ENCODE measurements around the gene DCAF8.

Gene DCAF8

DNA sequence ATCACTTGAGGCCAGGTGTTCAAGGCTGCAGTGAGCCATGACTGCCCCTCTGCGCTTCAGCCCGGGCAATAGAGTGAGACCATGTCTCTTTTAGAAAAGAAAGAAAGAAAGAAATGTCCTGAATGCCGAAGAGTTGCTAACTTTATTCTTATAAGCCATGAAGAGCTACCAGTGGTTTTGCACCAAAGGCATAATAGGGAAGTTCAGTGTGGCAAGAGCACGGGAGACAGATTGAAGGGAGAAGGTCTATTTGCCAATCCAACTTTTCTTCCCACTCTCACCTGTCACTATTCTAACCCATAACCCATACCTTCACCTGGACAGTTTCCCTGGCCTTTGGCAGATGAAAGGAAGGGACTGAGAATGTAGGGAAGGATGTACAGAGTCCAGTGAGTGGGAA, 61.6 kb downstream of the DCAF8 start:
- no peak for DNase-seq

DNA sequence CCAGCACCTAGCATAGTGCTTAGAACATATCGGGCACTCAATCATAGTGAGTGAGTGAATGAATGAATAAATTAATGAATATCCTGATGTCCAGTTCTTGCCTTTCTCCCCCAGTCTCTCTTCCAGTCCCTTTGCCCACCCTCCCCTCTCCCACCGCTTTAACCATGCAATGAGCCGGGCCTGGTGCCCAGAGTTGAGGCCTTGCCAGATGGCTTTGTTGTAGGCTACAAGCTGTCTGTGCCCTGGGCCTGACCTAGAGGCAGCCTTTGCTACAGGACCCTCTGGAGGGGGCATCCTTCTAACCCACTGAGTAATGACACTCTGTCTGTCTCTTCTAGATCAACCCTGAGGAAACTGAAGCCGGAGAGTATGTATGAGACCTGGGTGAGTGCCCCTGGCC, 65.1 kb downstream of the DCAF8 start:
- no peak for DNase-seq

DNA sequence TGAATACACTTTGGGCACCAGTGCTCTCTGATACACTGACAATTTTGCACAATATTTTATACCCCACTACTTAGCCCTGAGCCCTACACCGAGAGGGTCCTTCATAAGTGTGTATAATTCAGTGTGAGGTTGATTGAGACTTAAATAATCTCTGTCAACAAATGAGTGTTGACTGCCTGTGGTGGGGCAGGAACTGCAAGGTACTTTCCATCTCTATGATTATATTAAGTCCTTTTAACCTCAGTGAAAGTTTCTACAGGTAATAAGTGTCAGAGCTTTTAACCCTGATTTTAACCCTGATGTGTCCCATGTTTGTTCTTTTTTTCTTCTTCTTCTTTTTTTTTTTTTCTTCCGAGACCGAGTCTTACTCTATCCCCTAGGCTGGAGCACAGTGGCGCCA, 66.2 kb downstream of the DCAF8 start:
- DNase-seq = no peak

DNA sequence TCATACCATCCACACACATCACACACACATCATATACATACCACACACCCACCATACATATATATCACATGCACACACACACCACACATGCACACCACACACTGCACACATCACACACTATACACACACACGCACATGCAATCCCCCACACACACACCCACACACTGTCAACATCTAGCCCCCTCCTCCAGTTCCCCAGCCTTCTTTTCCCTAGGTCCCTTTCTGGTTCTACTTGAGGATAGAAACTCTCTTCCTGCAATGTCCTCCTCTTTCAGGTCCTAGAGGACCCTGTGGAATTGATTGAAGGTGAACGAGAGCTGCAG, 67.7 kb downstream of the DCAF8 start:
- no peak for DNase-seq

DNA sequence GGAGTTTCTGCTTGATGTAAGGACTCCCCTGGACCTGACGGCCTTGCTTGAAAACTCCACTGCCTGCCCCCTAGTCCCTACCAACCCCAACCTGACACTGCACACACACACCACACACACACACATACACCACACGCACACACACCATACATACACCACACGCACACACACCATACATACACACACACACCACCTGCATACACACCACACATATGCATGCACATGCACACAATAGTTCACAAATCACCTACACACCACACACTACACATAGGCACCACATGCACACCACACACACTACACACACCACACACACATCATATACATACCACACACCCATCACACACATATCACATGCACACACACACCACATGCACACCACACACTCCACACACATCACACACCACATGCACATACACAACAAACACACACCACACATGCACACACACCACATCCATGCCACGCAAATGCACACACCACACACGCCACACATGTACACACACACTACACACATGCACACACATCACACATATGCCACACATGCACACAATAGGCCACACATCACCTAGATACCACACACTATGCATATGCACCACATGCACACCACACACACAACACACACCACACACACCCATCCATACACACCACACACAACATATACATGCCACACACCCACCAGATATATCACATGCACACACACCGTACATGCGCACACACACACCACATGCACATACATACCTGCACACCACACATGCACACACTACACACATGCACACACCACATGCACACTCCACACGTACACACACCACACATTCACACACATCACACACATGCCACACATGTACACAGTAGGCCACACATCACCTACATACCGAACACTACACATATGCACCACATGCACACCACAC, 68.3 kb downstream of the DCAF8 start:
- DNase-seq = no peak

DNA sequence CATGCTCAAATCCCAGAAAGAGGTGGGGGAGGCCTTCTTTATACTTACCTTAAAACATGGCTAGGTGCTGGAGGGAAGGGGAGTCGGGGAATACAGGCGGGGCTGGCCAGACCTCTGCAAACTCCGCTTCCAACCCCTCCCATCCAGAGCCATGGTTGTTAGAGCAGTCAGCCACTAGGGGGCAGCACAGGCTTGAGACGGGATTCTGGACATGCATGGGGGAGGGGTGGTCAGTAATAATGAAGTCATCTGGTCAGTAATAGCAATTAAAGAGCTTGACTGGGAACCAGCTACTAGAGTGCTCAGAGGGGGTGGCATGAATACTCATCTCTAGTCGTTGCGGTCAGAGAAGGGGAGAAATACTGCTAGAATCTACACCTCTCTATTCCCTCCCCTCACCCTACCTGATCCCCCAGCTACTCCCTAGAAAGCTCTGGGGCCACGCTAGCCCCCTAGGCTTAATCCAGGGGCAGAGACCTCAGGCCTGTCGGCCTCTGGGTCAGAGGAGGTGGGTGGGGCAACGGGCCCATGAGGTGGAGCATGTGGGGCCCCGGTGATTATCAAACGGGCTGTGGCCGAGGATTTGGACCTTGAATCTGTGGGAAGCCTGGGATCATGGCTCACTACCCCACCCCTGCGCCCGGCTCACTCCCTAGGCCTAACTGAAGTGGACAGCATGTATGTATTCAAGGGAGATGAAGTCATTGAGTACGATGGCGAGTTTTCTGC, 69.1 kb downstream of the DCAF8 start:
- DNase-seq = peak in 1 of 2 experiments; percentile 51

DNA sequence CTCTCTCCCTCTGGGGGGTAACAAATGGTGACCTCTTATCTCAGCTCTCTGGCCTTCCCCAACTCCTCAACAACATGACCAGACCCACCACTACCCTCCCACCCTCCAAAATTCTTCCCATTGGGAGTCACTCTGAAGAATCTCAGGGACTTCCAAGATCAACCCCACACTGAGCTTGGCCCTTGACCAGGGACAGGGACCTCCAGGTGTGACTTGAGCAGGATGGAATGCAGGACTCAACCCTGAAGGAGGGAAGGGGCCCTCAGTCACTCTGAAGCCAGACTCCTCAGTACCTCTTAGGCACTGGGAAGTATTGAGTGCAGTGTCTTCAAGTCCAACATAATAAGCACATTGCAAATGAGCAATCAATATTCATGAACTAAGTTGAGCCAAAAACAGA, 70.1 kb downstream of the DCAF8 start:
- no peak for DNase-seq

DNA sequence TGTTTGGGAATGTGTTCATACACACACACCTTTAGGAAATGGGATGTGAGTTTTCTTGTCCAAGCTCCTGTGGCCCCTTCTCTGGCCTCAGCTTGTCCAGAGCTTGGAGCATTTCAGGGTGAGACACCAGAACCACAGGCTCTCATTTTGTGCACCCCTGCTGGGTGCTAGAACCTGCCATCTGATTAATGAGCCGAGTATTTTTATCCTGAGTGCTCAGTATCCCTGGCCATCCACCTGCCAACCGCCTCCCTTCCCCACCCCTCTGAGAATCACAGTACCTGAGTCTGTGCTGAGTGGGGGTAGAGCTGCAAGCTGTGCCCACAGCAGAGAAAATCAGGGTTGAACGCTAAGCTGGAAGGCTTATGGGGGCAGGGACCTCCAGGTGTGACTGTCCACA, 70.6 kb downstream of the DCAF8 start:
- DNase-seq = no peak

DNA sequence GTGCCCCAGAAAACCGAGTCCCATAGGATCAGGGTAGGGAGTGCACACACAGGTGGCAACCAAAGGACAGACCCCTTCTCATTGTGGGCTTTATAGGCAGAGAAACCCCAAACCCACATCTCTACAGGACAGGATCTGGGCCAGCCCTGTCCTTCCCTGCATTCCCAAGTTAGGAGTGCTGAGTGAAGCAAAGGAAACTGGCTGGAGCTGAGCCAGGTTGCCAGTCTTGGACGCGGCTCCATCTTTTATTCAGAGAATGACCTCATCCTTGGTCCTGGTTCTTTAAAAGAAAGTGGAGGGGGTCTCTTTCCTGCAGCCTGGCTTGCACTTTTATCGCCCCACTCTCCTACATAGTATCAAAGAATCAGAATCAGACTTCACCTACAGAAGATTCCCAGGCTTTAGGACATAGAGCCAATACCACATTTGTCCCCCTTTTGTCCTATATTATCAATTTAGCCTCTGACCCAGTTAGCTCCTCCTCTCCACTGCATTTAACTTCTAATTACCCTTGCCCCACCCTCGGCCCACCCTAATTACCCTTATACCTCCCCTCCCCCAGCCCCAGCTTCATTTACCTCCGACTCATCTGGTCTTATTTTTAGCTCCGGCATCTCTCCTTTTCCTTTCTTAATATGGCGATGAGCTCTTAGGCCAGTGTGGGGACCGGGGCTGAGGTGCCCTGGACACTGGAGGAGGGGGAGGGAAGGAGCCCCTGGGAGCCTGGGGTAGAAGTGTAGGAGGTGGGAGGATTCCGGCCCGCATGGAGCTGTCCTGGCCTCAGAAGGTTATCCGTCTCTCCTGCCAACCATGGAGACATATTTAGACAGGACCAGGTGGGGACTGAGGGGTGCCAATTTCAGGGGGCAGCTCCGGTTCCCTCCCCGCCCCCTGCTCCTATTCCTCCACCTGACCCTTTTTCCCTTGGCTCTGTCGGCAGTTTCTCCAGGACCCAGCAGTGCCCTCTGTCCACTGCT, 72.4 kb downstream of the DCAF8 start, which contains the start of gene CASQ1:
TSS of gene CASQ1 (plus strand) at position 927 of the 977 bp plus-strand sequence. CDS start 177 bp downstream, outside the sequence.
- DNase-seq = no peak

DNA sequence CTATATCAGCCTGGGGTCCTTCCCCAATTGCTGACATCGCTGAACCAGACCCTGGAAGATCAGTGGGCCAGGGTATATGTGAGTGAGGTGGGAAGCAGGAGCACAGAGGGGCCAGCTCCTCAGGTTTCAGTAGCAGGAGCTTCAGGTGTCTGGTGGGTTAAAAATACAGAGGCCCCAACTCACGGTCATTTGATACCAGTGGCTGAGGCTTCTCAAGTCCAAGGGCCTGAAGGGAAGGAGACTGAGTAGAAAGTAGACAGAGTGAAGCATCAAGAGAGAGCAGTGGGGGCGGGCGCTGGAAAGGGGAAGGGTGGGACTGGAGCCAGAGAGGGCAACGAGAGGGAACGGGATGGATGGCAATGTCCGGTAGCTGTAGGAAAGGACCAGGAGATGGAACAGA, 74.0 kb downstream of the DCAF8 start:
- DNase-seq = no peak

DNA sequence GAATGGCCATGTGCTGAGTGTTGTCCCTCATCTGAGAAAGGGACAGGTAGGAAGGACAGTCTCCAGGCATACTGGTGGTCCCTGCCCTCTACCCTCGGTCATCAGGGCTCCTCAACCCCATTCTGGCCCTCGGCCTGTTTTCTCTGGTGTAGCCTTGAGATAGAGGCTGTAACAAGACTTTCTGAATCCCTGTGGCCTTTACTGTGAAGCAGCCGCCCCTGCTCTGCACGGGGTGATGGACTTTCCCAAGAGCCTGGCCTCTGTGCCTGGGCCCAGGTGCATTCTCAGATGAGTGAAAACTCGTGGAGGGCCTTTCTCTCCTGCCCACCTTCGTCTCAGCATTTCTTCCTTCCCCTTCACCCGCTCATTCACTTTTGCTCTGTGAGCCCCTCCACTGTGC, 74.9 kb downstream of the DCAF8 start:
- no peak for DNase-seq

DNA sequence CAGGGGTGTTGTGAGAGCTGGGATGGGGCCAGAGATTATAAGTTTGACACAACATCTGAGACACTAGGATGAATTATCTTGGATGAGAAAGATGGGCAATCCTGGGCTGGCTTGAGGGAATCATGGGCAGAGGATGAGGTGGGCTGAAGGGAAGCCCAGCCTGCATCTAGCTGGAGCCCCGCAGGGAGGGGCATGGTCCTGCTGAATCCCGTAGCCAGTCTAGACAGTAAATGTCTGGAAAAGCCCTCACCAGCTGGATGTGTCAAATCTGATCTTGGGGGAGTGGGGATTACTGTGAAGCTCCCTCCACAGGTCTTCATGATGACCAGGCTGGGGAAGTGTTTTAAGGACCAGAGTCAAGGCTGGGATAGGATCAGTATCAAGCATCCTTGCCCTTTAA, 75.6 kb downstream of the DCAF8 start:
- no peak for DNase-seq

DNA sequence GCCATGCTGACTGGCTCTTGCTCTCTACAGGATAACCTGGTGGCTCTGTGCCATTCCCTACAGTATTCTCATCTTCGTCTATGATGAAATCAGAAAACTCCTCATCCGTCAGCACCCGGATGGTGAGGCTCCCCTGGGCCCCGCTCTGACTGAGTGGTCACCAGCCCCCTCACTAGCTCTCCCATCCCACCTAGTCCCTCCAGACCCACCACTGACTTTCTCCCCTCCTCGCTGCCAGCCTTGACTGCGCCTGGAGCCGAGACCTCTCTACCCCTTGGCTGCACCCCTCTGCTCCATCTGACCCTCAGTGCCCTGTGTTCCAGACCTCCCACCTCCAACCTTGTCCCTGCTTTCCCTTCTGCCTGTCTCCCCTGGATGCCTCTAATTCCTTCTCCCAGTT, 76.1 kb downstream of the DCAF8 start:
- no peak for DNase-seq

DNA sequence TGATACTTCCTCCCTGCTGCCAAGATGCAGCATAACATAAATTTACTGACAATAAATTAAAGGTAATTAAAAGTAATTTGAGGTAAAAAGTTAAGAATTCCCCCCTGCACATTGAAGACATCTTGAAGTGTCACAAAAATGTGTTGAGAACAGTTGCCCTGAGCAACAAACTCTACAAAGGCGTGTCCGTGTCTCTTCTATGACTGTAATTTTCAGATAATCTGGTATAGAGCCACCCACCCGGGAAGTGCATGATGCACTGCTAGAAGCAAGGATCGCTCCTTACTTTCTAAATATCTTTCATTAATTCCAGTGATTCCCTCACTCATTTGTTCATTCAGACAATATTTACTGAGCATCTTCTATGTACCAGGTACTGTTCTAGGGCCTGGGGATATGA, 83.0 kb downstream of the DCAF8 start:
- no peak for DNase-seq

DNA sequence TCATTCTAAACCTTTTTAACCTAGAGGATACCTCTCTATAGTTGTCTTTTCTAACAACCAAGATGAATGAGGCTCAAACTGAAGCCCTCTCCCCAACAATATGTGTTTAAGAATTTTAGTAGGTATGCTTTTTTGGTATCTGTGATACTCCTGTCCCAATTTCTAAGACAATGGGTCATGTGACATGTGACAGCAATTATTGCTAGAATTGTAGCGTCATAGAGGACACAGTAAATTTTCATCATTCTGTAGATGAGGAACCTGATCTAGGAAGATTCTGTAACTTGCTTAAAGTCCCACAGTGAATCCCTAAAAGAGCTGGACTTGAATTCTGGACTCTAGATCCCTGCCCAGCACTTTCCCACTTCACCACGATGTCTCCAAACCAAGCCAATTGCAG, 83.6 kb downstream of the DCAF8 start:
- DNase-seq = no peak

DNA sequence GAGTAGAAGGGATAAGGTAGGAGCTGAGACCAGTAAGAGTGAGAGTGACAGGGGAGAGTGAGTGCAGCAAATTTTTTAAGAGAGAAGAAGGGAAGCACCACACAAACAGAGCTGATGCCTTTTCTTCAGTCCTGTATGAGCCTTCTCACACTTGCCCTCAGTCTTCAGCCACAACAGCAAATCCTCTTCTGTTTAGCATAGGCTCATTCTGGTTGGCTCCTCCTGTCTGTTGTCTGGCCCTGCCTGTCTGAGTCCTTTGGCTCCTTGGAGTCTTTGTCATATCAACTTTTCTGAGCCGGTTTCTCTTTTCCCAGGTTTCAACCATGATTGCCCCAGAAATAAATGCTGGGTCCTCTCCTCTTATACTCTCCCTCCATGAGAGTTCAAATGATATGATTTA, 84.7 kb downstream of the DCAF8 start:
- DNase-seq = no peak

DNA sequence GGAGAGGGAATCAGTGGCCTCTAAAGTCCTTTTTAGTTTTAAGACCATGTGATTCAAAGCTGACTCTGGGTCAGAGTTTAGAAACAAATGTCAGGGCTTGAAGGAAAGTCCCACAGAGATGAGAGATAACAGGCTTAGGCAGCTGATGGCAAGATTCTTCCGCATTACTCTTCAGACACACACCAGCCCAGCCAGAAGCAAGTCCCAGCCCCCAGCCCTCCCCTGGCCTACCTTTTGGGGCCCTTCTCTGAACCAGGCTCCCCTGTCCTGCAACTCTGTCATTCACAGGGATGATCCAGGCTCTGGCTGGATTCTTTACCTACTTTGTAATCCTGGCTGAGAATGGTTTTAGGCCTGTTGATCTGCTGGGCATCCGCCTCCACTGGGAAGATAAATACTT, 85.1 kb downstream of the DCAF8 start:
- no peak for DNase-seq

DNA sequence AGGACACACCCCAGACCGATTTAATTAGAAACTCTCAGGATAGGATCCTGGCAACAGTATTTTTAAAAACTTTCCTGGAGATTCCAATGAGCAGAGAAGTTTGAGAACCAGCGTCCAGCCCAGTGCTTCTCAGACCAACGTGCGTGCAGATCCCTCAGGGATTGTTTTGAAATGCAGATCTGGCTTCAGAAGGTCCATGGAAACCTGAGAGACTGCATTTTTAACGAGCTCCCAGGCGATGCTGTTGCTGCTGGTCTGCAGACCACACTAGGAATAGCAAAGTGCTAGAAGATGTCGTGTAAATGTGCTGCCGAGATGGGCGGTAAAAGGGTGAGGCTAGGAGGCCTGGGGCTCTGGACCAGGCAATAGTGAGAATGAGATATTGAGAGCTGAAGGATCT, 90.4 kb downstream of the DCAF8 start:
- DNase-seq = no peak

DNA sequence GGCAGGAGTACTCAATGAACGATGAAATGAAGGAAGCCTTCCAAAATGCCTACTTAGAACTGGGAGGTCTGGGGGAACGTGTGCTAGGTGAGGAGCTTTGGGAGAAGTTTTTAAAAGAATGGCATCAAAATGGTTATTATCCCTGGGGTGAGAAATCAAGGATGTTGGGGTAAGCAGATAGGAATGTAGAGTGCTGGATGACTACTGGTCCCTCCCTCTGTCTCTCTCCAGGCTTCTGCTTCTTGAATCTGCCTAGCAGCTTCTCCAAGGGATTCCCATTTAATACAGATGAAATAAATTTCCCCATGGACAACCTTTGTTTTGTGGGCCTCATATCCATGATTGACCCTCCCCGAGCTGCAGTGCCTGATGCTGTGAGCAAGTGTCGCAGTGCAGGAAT, 91.0 kb downstream of the DCAF8 start:
- DNase-seq = no peak

DNA sequence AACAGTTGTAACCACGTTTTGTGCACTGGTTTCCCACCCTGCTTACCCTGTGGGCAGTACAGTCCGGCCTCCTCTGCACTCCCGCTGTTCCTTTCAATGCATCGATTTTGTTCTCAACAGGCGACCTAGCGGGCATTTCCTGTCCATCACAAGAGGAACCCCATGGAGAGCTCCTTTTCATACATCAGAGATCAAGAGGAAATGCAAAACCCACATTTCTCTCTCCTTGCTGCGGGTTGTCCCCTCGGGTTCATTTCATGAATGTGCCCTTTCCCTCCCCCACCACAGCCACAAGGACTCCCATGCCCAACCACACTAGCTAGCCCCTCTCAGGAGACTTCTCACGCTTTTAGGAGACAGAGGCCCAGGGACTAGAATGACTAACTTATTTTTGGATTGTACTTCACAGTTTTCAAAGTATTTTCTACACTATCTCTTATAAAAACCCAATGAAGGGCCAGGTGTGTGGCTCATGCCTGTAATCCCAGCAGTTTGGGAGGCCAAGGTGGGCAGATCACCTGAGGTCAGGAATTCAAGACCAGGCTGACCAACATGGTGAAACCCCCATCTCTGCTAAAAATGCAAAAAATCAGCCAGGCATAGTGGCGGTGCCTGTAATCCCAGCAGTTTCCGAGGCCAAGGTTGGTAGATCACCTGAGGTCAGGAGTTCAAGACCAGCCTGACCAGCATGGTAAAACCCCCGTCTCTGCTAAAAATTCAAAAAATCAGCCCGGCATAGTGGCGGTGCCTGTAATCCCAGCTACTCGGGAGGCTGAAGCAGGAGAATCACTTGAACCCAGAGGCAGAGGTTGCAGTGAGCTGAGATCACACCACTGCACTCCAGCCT, 92.6 kb downstream of the DCAF8 start:
- DNase-seq = no peak

DNA sequence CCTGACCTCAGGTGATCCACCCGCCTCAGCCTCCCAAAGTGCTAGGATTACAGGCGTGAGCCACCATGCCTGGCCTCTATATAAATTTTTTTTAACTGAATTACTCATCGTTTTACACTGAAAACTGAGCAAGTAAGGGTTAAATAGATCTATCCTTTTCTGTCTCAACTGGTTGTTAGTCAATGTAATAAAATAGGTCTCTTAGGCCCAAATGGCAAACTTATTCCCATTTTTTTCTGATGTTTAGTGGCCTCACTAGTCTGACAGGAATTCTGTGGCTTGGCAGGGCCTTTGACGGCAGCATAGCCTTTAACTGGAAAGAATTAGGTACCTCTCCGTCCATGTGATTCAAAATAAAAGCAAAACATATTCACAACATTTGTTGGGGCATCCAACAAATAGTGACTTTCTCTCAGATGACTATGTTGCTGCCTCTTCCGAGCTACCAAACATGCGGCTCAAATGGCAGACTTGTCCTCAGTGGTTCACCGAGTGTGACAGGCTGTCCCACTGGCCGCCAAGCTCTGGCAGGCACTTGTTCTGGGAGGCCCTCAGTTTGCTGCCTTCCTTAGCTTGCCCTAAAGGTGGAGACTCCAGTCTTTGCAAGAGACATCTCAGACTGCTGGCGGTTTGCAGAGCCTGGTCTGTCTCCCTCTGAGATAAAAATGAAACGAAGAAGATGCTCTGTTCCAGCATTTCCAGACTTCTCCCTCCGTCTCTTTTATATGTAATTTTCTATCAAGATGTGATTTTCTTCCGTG, 93.6 kb downstream of the DCAF8 start:
- no peak for DNase-seq

DNA sequence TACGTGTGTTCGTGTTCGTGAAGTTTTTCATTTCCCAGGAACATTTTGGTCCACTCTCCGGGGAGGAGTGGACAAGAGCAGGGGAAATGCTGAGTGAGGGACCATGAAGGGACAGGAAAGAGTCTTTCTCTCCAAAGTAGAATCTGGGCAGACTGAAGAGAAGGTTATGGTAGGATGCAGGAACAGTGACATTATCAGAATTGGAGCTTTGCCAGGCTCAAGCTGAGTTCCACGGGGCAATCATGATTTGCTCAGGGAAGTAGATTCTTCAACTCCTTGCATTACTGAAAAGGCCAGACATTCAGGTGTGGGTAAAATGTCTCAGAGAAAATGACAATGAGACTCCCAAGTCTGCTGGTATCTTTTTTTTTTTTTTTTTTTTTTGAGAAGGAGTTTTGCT, 94.3 kb downstream of the DCAF8 start:
- no peak for DNase-seq

All from SW 1271 (cell line).